Measurements from ENCODE around the gene UHMK1. TPM values are rescaled to one million over a fixed set of nuclear protein-coding genes. Genes with fewer than 3 reads are reported as not detected.
A peak's percentile ranks its signal among the peaks of the same experiment; 100 is the strongest.
"Not testable (repeated sequence)": the region's sequence is repeated elsewhere in the genome, so short reads cannot be mapped to it uniquely, and the experiment has no call there.

UHMK1 gene, protein sequence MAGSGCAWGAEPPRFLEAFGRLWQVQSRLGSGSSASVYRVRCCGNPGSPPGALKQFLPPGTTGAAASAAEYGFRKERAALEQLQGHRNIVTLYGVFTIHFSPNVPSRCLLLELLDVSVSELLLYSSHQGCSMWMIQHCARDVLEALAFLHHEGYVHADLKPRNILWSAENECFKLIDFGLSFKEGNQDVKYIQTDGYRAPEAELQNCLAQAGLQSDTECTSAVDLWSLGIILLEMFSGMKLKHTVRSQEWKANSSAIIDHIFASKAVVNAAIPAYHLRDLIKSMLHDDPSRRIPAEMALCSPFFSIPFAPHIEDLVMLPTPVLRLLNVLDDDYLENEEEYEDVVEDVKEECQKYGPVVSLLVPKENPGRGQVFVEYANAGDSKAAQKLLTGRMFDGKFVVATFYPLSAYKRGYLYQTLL
- total RNA-seq = 10 to 100 TPM; 29.4 to 38.7 TPM

DNA sequence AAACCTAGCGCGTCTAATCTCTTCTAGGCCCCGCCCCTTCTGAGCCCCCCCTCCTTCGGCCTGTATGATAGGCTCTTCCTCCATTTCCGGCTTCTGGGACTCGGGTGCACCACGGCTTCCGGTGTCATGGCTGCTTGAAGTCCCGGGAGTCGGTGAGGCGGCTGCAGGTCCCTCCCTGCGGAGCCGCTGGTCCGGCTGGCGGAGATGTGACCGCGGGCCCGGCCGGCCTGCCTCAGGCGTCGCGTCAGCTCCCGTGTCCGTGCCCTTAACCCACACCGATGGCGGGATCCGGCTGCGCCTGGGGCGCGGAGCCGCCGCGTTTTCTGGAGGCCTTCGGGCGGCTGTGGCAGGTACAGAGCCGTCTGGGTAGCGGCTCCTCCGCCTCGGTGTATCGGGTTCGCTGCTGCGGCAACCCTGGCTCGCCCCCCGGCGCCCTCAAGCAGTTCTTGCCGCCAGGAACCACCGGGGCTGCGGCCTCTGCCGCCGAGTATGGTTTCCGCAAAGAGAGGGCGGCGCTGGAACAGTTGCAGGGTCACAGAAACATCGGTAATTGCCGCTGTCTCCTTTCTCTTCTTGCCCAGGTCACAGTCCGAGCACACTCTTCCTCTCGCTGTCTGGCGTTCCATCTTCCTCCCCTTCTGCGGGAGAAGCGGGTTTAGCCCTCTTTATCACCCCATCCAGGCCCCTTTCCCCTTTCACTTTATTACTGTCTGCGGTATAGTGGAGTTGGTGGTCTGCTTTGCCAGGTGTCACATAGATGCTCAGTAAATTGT, at the start of gene UHMK1:
Gene UHMK1, plus strand, starts transcription at position 96 of the 773 bp plus-strand sequence. Its CDS starts 183 bp downstream, at position 279.
- Histone ChIP-seq H3K4me1 (ENCODE audit: control insufficient read depth in 1 of 2, low read depth in 2 of 2) (peaks cover 15 to 32% of the 10 kb centered on the region in 2 donors), H3K36me3 (peaks cover 4% of the 10 kb centered on the region), H3K27me3 (replicated peaks; ENCODE audit: insufficient read depth) (no peaks in the 10 kb centered on the region), H3K9me3 (no peaks in the 10 kb centered on the region), H3K4me3 (peak within 1 kb of the TSS; percentile 94), H3K27ac (peak within 1 kb of the TSS; percentile 86 to 90)
- peak; percentile 82 for DNase-seq (ENCODE audit: low spot score)
- TF ChIP-seq, protein P1, sequence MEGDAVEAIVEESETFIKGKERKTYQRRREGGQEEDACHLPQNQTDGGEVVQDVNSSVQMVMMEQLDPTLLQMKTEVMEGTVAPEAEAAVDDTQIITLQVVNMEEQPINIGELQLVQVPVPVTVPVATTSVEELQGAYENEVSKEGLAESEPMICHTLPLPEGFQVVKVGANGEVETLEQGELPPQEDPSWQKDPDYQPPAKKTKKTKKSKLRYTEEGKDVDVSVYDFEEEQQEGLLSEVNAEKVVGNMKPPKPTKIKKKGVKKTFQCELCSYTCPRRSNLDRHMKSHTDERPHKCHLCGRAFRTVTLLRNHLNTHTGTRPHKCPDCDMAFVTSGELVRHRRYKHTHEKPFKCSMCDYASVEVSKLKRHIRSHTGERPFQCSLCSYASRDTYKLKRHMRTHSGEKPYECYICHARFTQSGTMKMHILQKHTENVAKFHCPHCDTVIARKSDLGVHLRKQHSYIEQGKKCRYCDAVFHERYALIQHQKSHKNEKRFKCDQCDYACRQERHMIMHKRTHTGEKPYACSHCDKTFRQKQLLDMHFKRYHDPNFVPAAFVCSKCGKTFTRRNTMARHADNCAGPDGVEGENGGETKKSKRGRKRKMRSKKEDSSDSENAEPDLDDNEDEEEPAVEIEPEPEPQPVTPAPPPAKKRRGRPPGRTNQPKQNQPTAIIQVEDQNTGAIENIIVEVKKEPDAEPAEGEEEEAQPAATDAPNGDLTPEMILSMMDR (IDR thresholded peaks at IDR 0.05) = no peak
- ATAC-seq (ENCODE audit: insufficient number of reproducible peaks, low FRiP score, low read depth) = peak; percentile 85

DNA sequence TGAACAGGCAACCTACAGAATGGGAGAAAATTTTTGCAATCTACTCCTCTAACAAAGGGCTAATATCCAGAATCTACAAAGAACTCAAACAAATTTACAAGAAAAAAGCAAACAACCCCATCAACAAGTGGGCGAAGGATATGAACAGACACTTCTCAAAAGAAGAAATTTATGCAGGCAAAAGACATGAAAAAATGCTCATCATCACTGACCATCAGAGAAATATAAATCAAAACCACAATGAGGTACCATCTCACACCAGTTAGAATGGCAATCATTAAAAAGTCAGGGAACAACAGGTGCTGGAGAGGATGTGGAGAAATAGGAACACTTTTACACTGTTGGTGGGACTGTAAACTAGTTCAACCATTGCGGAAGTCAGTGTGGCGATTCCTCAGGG, 43.3 kb upstream of the UHMK1 start:
- H3K4me1 ChIP-seq (ENCODE audit: control insufficient read depth in 1 of 2, low read depth in 2 of 2); H3K9me3 ChIP-seq; H3K36me3 ChIP-seq; H3K4me3 ChIP-seq; ATAC-seq (ENCODE audit: insufficient number of reproducible peaks, low FRiP score, low read depth); H3K27ac ChIP-seq; H3K27me3 ChIP-seq (replicated peaks; ENCODE audit: insufficient read depth); DNase-seq (ENCODE audit: low spot score): not testable (repeated sequence)

GRCh38 chr1:162456323-162456722, 41.3 kb upstream of the UHMK1 start:
- H3K27ac ChIP-seq = no peak overlapping the region
- H3K9me3 ChIP-seq = no peaks in the 10 kb centered on the region
- no peaks in the 10 kb centered on the region for H3K27me3 ChIP-seq (replicated peaks; ENCODE audit: insufficient read depth)
- TF ChIP-seq, protein P1 (IDR thresholded peaks at IDR 0.05) = no peak
- ATAC-seq (ENCODE audit: insufficient number of reproducible peaks, low FRiP score, low read depth) = no peak
- H3K36me3 ChIP-seq = no peaks in the 10 kb centered on the region
- DNase-seq (ENCODE audit: low spot score) = no peak
- H3K4me1 ChIP-seq (ENCODE audit: control insufficient read depth in 1 of 2, low read depth in 2 of 2) = no peaks in the 10 kb centered on the region
- no peak overlapping the region for H3K4me3 ChIP-seq

GRCh38 chr1:162458236-162458635, 39.4 kb upstream of the UHMK1 start:
- Histone ChIP-seq H3K27me3 (replicated peaks; ENCODE audit: insufficient read depth) (no peaks in the 10 kb centered on the region), H3K9me3 (no peaks in the 10 kb centered on the region), H3K27ac (no peak overlapping the region), H3K4me3 (no peak overlapping the region), H3K36me3 (no peaks in the 10 kb centered on the region), H3K4me1 (ENCODE audit: control insufficient read depth in 1 of 2, low read depth in 2 of 2) (no peaks in the 10 kb centered on the region)
- TF ChIP-seq, protein P1 (IDR thresholded peaks at IDR 0.05) = no peak
- ATAC-seq (ENCODE audit: insufficient number of reproducible peaks, low FRiP score, low read depth) = no peak
- no peak for DNase-seq (ENCODE audit: low spot score)

- not testable (repeated sequence) for H3K27me3 ChIP-seq (replicated peaks; ENCODE audit: insufficient read depth); DNase-seq (ENCODE audit: low spot score); H3K27ac ChIP-seq; H3K9me3 ChIP-seq; H3K36me3 ChIP-seq; ATAC-seq (ENCODE audit: insufficient number of reproducible peaks, low FRiP score, low read depth); H3K4me1 ChIP-seq (ENCODE audit: control insufficient read depth in 1 of 2, low read depth in 2 of 2); H3K4me3 ChIP-seq
Observed at GRCh38 chr1:162462425-162462824, 35.2 kb upstream of the UHMK1 start.

DNA sequence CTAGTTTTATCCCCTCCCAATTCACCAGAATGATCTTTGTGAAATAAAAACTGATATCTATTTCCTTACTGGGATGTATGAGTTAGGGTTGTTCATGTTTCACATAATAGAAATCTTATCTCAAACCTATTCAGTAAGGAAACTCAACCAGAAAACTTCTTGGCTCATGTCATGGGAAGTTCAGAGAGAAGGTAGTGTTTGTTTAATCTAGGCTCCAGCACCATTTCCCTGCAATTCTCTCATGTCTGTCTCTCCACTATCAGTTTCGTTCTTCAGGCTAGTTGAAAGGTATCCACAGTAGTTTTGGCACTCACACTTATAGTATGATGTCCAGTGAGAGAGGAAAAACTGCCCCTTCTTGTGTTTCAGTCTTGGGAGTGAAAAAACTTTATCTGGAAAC, 34.6 kb upstream of the UHMK1 start:
- TF ChIP-seq, protein P1 (IDR thresholded peaks at IDR 0.05) = no peak
- H3K9me3 ChIP-seq = no peaks in the 10 kb centered on the region
- ATAC-seq (ENCODE audit: insufficient number of reproducible peaks, low FRiP score, low read depth) = no peak
- no peak overlapping the region for H3K27ac ChIP-seq
- no peaks in the 10 kb centered on the region for H3K27me3 ChIP-seq (replicated peaks; ENCODE audit: insufficient read depth)
- no peak overlapping the region for H3K4me3 ChIP-seq
- no peaks in the 10 kb centered on the region for H3K36me3 ChIP-seq
- no peak for DNase-seq (ENCODE audit: low spot score)
- H3K4me1 ChIP-seq (ENCODE audit: control insufficient read depth in 1 of 2, low read depth in 2 of 2) = no peaks in the 10 kb centered on the region
